Measurements from ENCODE around the gene LRP1B.

DNA sequence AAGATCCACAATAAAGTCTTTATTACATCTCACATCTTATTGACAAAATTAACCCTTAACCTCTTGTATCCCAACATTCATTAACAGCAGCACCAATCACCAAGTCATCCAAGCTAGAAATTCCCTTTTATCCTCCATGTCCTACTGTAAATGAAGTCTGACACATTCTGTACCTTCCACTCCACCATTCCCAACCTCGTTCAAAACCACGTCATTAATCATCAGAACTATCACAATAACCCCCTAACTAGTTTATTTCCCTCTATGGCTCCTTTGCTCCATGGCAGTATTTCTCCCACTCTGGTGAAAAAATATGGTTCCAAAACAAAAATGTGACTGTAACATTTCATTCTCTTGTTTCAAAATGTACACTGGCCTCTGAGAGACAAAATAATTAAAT, 1626.2 kb downstream of the LRP1B start:
- no peak for TF ChIP-seq YY1 (IDR thresholded peaks at IDR 0.05; ENCODE audit: insufficient read depth, insufficient read length)
- no peak for TF ChIP-seq SUZ12 (IDR thresholded peaks at IDR 0.05; ENCODE audit: extremely low read depth, insufficient read depth, insufficient read length)

All from NT2/D1 (cell line).